Kidney (tissue), 14 donors: Measurements from ENCODE around the gene BTAF1. TPM values are rescaled to one million over a fixed set of nuclear protein-coding genes. Genes with fewer than 3 reads are reported as not detected.

ENCODE experiments used
- DNase-seq, 5 donors: peaks; one replicate each; pipeline ENCODE4 v3.0.0-alpha.2; 2013 to 2020
- FAIRE-seq: peaks from 2 replicates; lab custom pipeline; 2012; peaks lifted over from hg19 to GRCh38; lab: Jason Lieb, UNC
- H3K27ac ChIP-seq, 2 donors: one replicate each; pipeline ENCODE4 v1.7.0; 2013; ENCODE audit warnings: low read depth in 2 of 2, low read length in 2 of 2, inconsistent platforms in 1 of 2
- H3K27me3 ChIP-seq: one replicate; pipeline ENCODE4 v1.7.1; 2013; ENCODE audit warnings: low read length, inconsistent platforms; ENCODE audit not compliant: control insufficient read depth, insufficient read depth
- H3K36me3 ChIP-seq, 3 donors: one replicate each; pipeline versions ENCODE4 v1.7.0 to v1.7.1; 2013; ENCODE audit warnings: low read length in 3 of 3, control low read depth in 1 of 3, inconsistent platforms in 1 of 3; ENCODE audit not compliant: insufficient read depth in 3 of 3, control insufficient read depth in 2 of 3
- H3K4me1 ChIP-seq, 3 donors: one replicate each; pipeline versions ENCODE4 v1.7.0 to v1.7.1; 2013; ENCODE audit warnings: low read length in 3 of 3, inconsistent platforms in 1 of 3, low read depth in 1 of 3; ENCODE audit not compliant: control insufficient read depth in 2 of 3, insufficient read depth in 2 of 3
- H3K4me3 ChIP-seq, 3 donors: one replicate each; pipeline versions ENCODE4 v1.7.0 to v1.8.1; 2013; ENCODE audit warnings: low read length in 3 of 3, control low read depth in 1 of 3, inconsistent platforms in 1 of 3
- H3K9ac ChIP-seq, 3 donors: one replicate each; pipeline versions ENCODE4 v1.7.0 to v1.7.1; 2013; ENCODE audit warnings: low read length in 3 of 3, control low read depth in 1 of 3, inconsistent platforms in 1 of 3
- H3K9me3 ChIP-seq, 3 donors: one replicate each; pipeline versions ENCODE4 v1.7.0 to v1.7.1; 2013; ENCODE audit warnings: low read length in 3 of 3, control low read depth in 1 of 3, inconsistent platforms in 1 of 3; ENCODE audit not compliant: control insufficient read depth in 2 of 3, insufficient read depth in 1 of 3
- CTCF ChIP-seq: IDR thresholded peaks from 3 replicates; pipeline ENCODE4 v1.5.1; 2012; ENCODE audit warnings: mild to moderate bottlenecking, moderate library complexity, borderline replicate concordance; ENCODE audit not compliant: insufficient read depth; ENCODE audit errors: extremely low read depth
- intact Hi-C: fragments of 100-400 bp; cut with DNase I; formaldehyde crosslinking; loops from one replicate; pipeline ENCODE4 v1.11.1; 2022
- polyA plus RNA-seq: library from polyadenylated mRNA; stranded (reverse); fragments of 350-450 nt; fragmentation: Illumina TruSeq; extraction: RNeasy Lipid Tissue Mini Kit (QIAGEN cat#74804); gene quantifications from one replicate; pipeline ENCODE4 v1.2.3, GENCODE V29; 2014; ENCODE audit warnings: low read depth, low replicate concordance; ENCODE audit not compliant: insufficient read depth
- total RNA-seq: library from RNA; stranded (reverse); fragmentation: NEBNext Ultra II Directional; extraction: Animal tissue kit (Norgen Biotek cat#: 25700); gene quantifications from one replicate; pipeline ENCODE4 v1.2.1, GENCODE V29; 2021
- donor health status: control.
- donor health status: control.
- donor health status: control.
- donor health status: control.
- donor health status: control.
- donor health status: DM: yes; HTN: yes; CAD: no.
- donor health status: Normal renal cell carcinoma (clear cell type).

BTAF1 gene
- total and polyA plus RNA-seq, 2 donors from 2014 or later, result 4.3 to 35.1 TPM

- peaks cover 0 to 3% (median 0%) of the 10 kb centered on the region in 3 donors for H3K4me1 ChIP-seq
- no peak for TF ChIP-seq CTCF
- H3K27ac ChIP-seq, result no peak overlapping the region
- intact Hi-C loops, result no loop called here
- DNase-seq (no peak), FAIRE-seq (no peak)
- H3K36me3 ChIP-seq, result no peaks in the 10 kb centered on the region
- no peaks in the 10 kb centered on the region for H3K9me3 ChIP-seq
- no peaks in the 10 kb centered on the region for H3K27me3 ChIP-seq
- H3K4me3 ChIP-seq, result no peak overlapping the region
- no peak overlapping the region for H3K9ac ChIP-seq
Observed at GRCh38 chr10:91879515-91880170, 43.9 kb upstream of the BTAF1 start.

- FAIRE-seq, result no peak
- Histone ChIP-seq H3K4me1 (peaks cover 0 to 3% (median 0%) of the 10 kb centered on the region in 3 donors), H3K9me3 (no peaks in the 10 kb centered on the region), H3K4me3 (no peak overlapping the region), H3K27me3 (no peaks in the 10 kb centered on the region), H3K27ac (no peak overlapping the region), H3K9ac (no peak overlapping the region), H3K36me3 (no peaks in the 10 kb centered on the region)
- peak in 1 of 5 donors; percentile 17 for DNase-seq
- intact Hi-C loops, result no loop called here
- TF ChIP-seq CTCF, result no peak
Observed at GRCh38 chr10:91880310-91880709, 43.3 kb upstream of the BTAF1 start.

GRCh38 chr10:91883549-91884444 is 39.8 kb upstream of the BTAF1 start:
- Histone ChIP-seq H3K27ac (peak overlapping the region in 1 of 2 donors; percentile 23), H3K9ac (peak overlapping the region in 2 of 3 donors; percentile 2 to 30), H3K4me3 (peak overlapping the region; percentile 23 to 50 (median 49)), H3K27me3 (no peaks in the 10 kb centered on the region), H3K4me1 (peaks cover 0 to 3% (median 3%) of the 10 kb centered on the region in 3 donors), H3K9me3 (no peaks in the 10 kb centered on the region), H3K36me3 (no peaks in the 10 kb centered on the region)
- no peak for TF ChIP-seq CTCF
- intact Hi-C loops, result no loop called here
- DNase-seq, result peak in 4 of 5 donors; percentile 70 to 87 (median 76)
- FAIRE-seq, result no peak
